BJ (cell line): Measurements from ENCODE around the gene CCDC148. TPM values are rescaled to one million over a fixed set of nuclear protein-coding genes. Genes with fewer than 3 reads are reported as not detected.

Source experiments
- CTCF ChIA-PET: fragments of 350-600 bp; formaldehyde crosslinking; extraction: SDS; loops from one replicate; lab custom pipeline; 2021; ENCODE audit warnings: antibody characterized with exemption, inconsistent platforms; lab: Yijun Ruan, JAX
- POLR2A ChIA-PET: fragments of 300-600 bp; sonication (Branson Sonifier 250); formaldehyde crosslinking; extraction: SDS; loops from one replicate; lab custom pipeline; 2021; ENCODE audit warnings: antibody characterized with exemption; lab: Charles Lee
- DNase-seq: peaks from one replicate; pipeline ENCODE4 v3.0.0-alpha.2; 2011; ENCODE audit warnings: low read depth
- H3K27me3 ChIP-seq: 2 replicates; pipeline ENCODE4 v1.6.0; 2011; ENCODE audit warnings: low read length; ENCODE audit not compliant: control insufficient read depth, insufficient read depth
- H3K36me3 ChIP-seq: 2 replicates; pipeline ENCODE4 v1.5.1; 2011; ENCODE audit warnings: low read length; ENCODE audit not compliant: control insufficient read depth, insufficient read depth
- H3K4me3 ChIP-seq: 2 replicates; pipeline ENCODE4 v1.5.1; 2011; ENCODE audit warnings: low read depth, mild to moderate bottlenecking, control low read depth, low read length
- polyA plus RNA-seq: library from polyadenylated mRNA; depleted of rRNA; stranded (reverse); fragments of >200 nt; gene quantifications from 2 replicates; pipeline ENCODE4 v1.2.3, GENCODE V29; 2011
- TF ChIP-seq, protein P1 (sequence below): IDR thresholded peaks from 2 replicates; pipeline ENCODE4 v1.5.1; 2011; ENCODE audit warnings: low read depth, mild to moderate bottlenecking, control low read depth, inconsistent platforms, low read length, moderate library complexity; ENCODE audit not compliant: insufficient read depth

CCDC148 gene
- polyA plus RNA-seq, 1 experiment = 0.75 TPM

DNA sequence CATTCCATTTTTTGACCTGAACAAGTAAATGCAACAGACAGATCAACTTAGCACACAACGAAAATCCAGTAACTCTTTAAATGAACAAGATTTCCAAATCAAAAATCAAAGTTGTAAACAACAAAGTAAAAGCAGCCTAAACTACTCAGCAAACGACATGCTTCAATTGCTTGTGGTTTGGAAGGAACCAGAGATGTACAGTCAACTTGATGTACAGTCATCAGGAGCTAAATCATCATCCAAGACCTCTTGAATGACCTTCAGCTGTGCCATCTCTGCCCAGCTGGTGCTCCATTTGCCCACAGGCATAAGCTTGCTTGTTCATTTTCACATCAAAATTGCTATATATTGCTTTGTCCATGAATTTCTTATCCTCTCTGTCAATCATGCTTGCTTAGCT lies 245.1 kb downstream of the CCDC148 start:
- TF ChIP-seq, protein P1, sequence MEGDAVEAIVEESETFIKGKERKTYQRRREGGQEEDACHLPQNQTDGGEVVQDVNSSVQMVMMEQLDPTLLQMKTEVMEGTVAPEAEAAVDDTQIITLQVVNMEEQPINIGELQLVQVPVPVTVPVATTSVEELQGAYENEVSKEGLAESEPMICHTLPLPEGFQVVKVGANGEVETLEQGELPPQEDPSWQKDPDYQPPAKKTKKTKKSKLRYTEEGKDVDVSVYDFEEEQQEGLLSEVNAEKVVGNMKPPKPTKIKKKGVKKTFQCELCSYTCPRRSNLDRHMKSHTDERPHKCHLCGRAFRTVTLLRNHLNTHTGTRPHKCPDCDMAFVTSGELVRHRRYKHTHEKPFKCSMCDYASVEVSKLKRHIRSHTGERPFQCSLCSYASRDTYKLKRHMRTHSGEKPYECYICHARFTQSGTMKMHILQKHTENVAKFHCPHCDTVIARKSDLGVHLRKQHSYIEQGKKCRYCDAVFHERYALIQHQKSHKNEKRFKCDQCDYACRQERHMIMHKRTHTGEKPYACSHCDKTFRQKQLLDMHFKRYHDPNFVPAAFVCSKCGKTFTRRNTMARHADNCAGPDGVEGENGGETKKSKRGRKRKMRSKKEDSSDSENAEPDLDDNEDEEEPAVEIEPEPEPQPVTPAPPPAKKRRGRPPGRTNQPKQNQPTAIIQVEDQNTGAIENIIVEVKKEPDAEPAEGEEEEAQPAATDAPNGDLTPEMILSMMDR = no peak
- Histone ChIP-seq H3K4me3 (no peak overlapping the region), H3K36me3 (no peaks in the 10 kb centered on the region), H3K27me3 (no peaks in the 10 kb centered on the region)
- ChIA-PET POLR2A (no interaction called here), CTCF (interaction anchor here (0.6 kb wide), 1 partner anchor 235 kb away, joined by 5 read pairs; no protein-coding TSS in a partner anchor)
- no peak for DNase-seq

DNA sequence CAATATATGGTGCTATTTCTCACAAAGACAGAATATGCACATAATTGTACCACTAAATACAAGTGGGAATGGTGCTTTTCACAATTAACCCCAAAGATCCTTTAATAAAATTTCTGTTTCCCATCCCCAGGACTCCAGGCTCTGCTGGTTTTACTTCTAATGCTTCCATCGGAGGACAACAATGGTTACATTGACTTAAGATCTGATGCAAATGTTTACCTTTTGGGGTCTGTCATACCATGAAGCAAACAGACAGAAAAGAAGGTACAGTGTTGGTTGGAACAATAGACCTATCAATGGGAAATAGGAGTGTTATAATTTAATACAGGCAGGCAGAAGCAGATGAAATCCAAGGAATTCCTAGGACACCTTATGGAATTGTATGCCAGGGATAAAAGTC lies 249.2 kb downstream of the CCDC148 start:
- TF ChIP-seq, protein P1 = no peak
- Histone ChIP-seq H3K36me3 (no peaks in the 10 kb centered on the region), H3K27me3 (no peaks in the 10 kb centered on the region), H3K4me3 (no peak overlapping the region)
- no peak for DNase-seq
- ChIA-PET POLR2A (no interaction called here), CTCF (no interaction called here)

DNA sequence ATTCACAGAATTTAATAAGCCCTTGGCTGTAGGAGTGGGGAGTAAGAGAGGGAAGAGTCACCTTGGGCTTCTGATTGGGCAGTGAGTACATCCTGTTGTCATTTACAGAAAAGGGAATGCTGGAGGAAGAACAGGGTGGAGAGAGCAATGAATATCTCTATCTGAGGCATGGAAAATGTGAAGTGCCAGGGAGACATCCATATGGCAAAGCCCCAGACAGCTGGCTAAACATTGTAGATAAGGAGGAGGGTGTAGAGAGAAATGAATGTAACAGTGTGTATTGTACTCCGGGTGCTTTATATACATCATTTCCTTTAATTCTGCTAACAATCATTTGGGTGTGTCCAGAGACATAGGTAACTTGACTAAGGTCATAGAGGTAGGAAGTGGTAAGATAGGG lies 251.3 kb downstream of the CCDC148 start:
- TF ChIP-seq, protein P1 = no peak
- ChIA-PET POLR2A (no interaction called here), CTCF (interaction anchor here (0.6 kb wide), 1 partner anchor 9 kb away, joined by 3 read pairs; no protein-coding TSS in a partner anchor)

GRCh38 chr2:158204741-158205165 lies 251.8 kb downstream of the CCDC148 start:
- Histone ChIP-seq H3K36me3 (no peaks in the 10 kb centered on the region), H3K27me3 (no peaks in the 10 kb centered on the region), H3K4me3 (no peak overlapping the region)
- POLR2A ChIA-PET = no interaction called here
- no peak for DNase-seq
- CTCF ChIA-PET = no interaction called here
- TF ChIP-seq, protein P1 = no peak

More for the DNA sequence above, 251.3 kb downstream of the CCDC148 start:
- no peak for DNase-seq
- Histone ChIP-seq H3K27me3 (no peaks in the 10 kb centered on the region), H3K4me3 (no peak overlapping the region), H3K36me3 (no peaks in the 10 kb centered on the region)

DNA sequence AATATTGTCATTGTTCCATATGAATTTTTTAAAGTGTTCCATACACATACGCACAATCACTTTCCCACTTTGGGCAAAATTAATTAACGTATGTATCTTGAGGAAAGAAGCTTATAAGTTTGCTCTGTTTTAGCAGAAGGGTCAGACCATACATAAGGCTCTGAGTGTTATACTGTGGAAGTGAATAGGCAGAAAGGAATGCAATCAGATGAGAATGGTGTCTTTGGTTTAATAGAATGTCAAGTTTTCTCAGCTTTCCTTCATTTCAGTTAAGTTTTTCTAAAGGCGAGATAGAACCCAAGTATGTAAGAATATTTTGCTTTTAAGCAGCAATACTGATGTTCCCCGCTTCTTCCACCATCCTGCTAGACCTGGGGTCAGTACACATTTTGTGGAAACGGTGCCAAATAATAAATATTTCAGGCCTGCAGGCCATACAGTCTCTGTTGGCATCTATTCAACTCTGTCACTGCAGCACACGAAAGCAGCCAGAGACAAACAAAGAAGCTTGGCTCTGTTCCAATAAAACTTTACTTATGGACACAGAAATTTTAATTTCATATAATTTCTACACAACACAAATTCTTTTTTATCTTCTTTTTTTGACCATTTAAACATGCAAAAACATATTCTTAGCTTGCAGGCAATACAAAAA lies 254.3 kb downstream of the CCDC148 start:
- TF ChIP-seq, protein P1 = no peak
- Histone ChIP-seq H3K27me3 (no peaks in the 10 kb centered on the region), H3K36me3 (no peaks in the 10 kb centered on the region), H3K4me3 (no peak overlapping the region)
- no peak for DNase-seq
- CTCF ChIA-PET = interaction anchor here (1.4 kb wide), 1 partner anchor 543 kb away, joined by 4 read pairs; no protein-coding TSS in a partner anchor
- POLR2A ChIA-PET = interaction anchor here (0.6 to 0.8 kb wide), 2 partner anchors 24 to 287 kb away, joined by 3 read pairs; no protein-coding TSS in a partner anchor
